Panc1 (cell line): ENCODE data around the gene LAG3. TPM values are rescaled to one million over a fixed set of nuclear protein-coding genes. Genes with fewer than 3 reads are reported as not detected.

Source experiments
- total RNA-seq: library from RNA; stranded (reverse); gene quantifications from one replicate; pipeline ENCODE4 v1.2.1, GENCODE V29; 2021; ENCODE audit not compliant: unreplicated experiment

Gene LAG3
- total RNA-seq, 1 experiment from 2014 or later = 2.7 TPM

Other genes starting within 250 kb of the LAG3 start
- 2,912 TPM for gene GAPDH, start 238.0 kb upstream of the LAG3 start, total RNA-seq
- 0.36 TPM for gene IFFO1, start 216.5 kb upstream of the LAG3 start, total RNA-seq
- gene NOP2, start 204.2 kb upstream of the LAG3 start, total RNA-seq = 90.3 TPM
- 123 TPM for gene CHD4, start 165.1 kb upstream of the LAG3 start, total RNA-seq
- not detected for gene LPAR5, start 136.6 kb upstream of the LAG3 start, total RNA-seq
- 0.54 TPM for gene ACRBP, start 125.1 kb upstream of the LAG3 start, total RNA-seq
- gene ING4, start 109.4 kb upstream of the LAG3 start, total RNA-seq = 11.4 TPM
- gene ZNF384, start 83.1 kb upstream of the LAG3 start, total RNA-seq = 54.3 TPM
- 0.13 TPM for gene PIANP, start 71.7 kb upstream of the LAG3 start, total RNA-seq
- 37.5 TPM for gene COPS7A, start 48.5 kb upstream of the LAG3 start, total RNA-seq
- 175 TPM for gene MLF2, start 19.4 kb upstream of the LAG3 start, total RNA-seq
- gene PTMS, start 6.2 kb upstream of the LAG3 start, total RNA-seq = 395 TPM
- gene CD4, start 17.0 kb downstream of the LAG3 start, total RNA-seq = 0.23 TPM
- gene GPR162, start 49.3 kb downstream of the LAG3 start, total RNA-seq = 1.3 TPM
- 11.0 TPM for gene P3H3, start 55.9 kb downstream of the LAG3 start, total RNA-seq
- gene GNB3, start 68.4 kb downstream of the LAG3 start, total RNA-seq = 0.21 TPM
- gene CDCA3, start 78.8 kb downstream of the LAG3 start, total RNA-seq = 59.0 TPM
- gene USP5, start 79.6 kb downstream of the LAG3 start, total RNA-seq = 104 TPM
- 693 TPM for gene TPI1, start 95.0 kb downstream of the LAG3 start, total RNA-seq
- 11.6 TPM for gene SPSB2, start 100.8 kb downstream of the LAG3 start, total RNA-seq
- 6.5 TPM for gene LRRC23, start 132.3 kb downstream of the LAG3 start, total RNA-seq
- 33.5 TPM for gene ENO2, start 142.1 kb downstream of the LAG3 start, total RNA-seq
- 82.3 TPM for gene ATN1, start 155.4 kb downstream of the LAG3 start, total RNA-seq
- not detected for gene RNU7-1, start 171.3 kb downstream of the LAG3 start, total RNA-seq
- 126 TPM for gene C12orf57, start 171.5 kb downstream of the LAG3 start, total RNA-seq
- gene PTPN6, start 178.8 kb downstream of the LAG3 start, total RNA-seq = 13.7 TPM
- gene PHB2, start 198.1 kb downstream of the LAG3 start, total RNA-seq = 138 TPM
- gene EMG1, start 198.4 kb downstream of the LAG3 start, total RNA-seq = 54.9 TPM
- 54.3 TPM for gene LPCAT3, start 246.0 kb downstream of the LAG3 start, total RNA-seq